ENCODE data around the gene TAS2R41. TPM values are rescaled to one million over a fixed set of nuclear protein-coding genes. Genes with fewer than 3 reads are reported as not detected.

The TAS2R41 gene
- total RNA-seq, 1 experiment from 2014 or later, result not detected

DNA sequence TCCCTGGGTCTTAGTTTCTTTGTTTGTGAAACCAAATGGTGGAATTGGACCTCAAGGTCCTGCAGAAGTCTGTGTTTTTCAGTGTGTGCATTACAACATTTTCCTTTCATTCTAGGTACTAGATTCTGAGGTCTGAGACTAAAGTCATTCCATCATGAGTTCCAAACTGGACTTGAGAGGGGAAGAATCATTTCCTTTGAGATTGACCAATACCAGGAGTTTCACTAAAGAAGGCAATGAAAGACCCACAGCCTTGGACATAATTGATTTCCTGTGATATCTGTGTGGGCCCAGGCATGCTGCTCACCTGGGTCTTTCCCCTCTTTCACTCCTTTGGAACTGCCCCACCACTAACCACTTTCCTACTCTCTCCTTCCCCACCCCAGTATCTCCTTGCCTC lies 18.2 kb downstream of the TAS2R41 start:
- POLR2A ChIA-PET (ENCODE audit: unreplicated experiment), result no interaction called here
- Histone ChIP-seq H3F3A (ENCODE audit: low read length, unreplicated experiment) (no peaks in the 10 kb centered on the region), H3K79me2 (ENCODE audit: low read length) (no peaks in the 10 kb centered on the region), H2AFZ (ENCODE audit: low read length) (no peak overlapping the region), H3K36me3 (ENCODE audit: low read depth, low read length) (no peaks in the 10 kb centered on the region), H3K9me3 (ENCODE audit: low read length) (no peaks in the 10 kb centered on the region), H3K4me1 (ENCODE audit: insufficient read depth, low read length) (no peaks in the 10 kb centered on the region), H4K20me1 (ENCODE audit: low read length) (no peaks in the 10 kb centered on the region), H3K27ac (ENCODE audit: low read length) (no peak overlapping the region), H3K27me3 (ENCODE audit: low read length) (no peaks in the 10 kb centered on the region), H3K4me2 (ENCODE audit: low read length) (no peak overlapping the region), H3K9me2 (replicated peaks; ENCODE audit: low read length) (no peaks in the 10 kb centered on the region), H3K9ac (ENCODE audit: low read length) (no peak overlapping the region), H3K4me3 (ENCODE audit: low read length) (no peak overlapping the region)
- ATAC-seq (no peak), DNase-seq (no peak)
- no peak for TF ChIP-seq EZH2 (IDR thresholded peaks at IDR 0.05; ENCODE audit: low read length, unreplicated experiment)
- no peak for TF ChIP-seq EZH2phosphoT487 (IDR thresholded peaks at IDR 0.05; ENCODE audit: borderline replicate concordance, low read length)
- TF ChIP-seq, protein P1, sequence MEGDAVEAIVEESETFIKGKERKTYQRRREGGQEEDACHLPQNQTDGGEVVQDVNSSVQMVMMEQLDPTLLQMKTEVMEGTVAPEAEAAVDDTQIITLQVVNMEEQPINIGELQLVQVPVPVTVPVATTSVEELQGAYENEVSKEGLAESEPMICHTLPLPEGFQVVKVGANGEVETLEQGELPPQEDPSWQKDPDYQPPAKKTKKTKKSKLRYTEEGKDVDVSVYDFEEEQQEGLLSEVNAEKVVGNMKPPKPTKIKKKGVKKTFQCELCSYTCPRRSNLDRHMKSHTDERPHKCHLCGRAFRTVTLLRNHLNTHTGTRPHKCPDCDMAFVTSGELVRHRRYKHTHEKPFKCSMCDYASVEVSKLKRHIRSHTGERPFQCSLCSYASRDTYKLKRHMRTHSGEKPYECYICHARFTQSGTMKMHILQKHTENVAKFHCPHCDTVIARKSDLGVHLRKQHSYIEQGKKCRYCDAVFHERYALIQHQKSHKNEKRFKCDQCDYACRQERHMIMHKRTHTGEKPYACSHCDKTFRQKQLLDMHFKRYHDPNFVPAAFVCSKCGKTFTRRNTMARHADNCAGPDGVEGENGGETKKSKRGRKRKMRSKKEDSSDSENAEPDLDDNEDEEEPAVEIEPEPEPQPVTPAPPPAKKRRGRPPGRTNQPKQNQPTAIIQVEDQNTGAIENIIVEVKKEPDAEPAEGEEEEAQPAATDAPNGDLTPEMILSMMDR (conservative IDR thresholded peaks at IDR 0.05; ENCODE audit: low read depth, low read length), result no peak
- CTCF ChIA-PET, result no interaction called here
- intact Hi-C loops (cut with micrococcal nuclease), result loop anchor here (10.0 kb wide), 1 partner anchor 181 kb away; the partner anchor contains the start of gene CLCN1
- BruUV-seq (replicated peaks), result no TSS peak

DNA sequence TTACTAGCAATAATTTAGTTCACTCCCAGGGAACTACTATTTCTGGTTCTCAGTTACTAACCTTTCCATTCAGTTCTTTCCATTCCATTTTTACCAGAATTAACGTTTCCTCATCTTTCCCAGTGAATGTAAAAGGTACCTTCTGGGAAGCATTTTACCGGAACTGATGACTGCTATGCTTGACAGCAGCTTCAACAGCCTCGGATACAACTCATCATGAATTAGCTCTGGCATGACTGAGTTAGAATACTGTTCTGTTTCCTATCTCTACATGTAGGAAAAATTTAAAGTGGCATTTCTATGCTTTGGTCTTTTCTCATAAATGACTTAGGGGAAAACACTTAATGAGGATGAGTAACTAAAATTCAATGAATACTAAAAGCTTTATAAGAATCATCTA lies 18.6 kb downstream of the TAS2R41 start:
- DNase-seq, result no peak
- Histone ChIP-seq H3K27me3 (ENCODE audit: low read length) (no peaks in the 10 kb centered on the region), H3K79me2 (ENCODE audit: low read length) (no peaks in the 10 kb centered on the region), H4K20me1 (ENCODE audit: low read length) (no peaks in the 10 kb centered on the region), H2AFZ (ENCODE audit: low read length) (no peak overlapping the region), H3K4me1 (ENCODE audit: insufficient read depth, low read length) (no peaks in the 10 kb centered on the region), H3K36me3 (ENCODE audit: low read depth, low read length) (no peaks in the 10 kb centered on the region), H3F3A (ENCODE audit: low read length, unreplicated experiment) (no peaks in the 10 kb centered on the region), H3K9me2 (replicated peaks; ENCODE audit: low read length) (no peaks in the 10 kb centered on the region), H3K9ac (ENCODE audit: low read length) (no peak overlapping the region), H3K27ac (ENCODE audit: low read length) (no peak overlapping the region), H3K4me2 (ENCODE audit: low read length) (no peak overlapping the region), H3K4me3 (ENCODE audit: low read length) (no peak overlapping the region), H3K9me3 (ENCODE audit: low read length) (no peaks in the 10 kb centered on the region)
- intact Hi-C loops (cut with micrococcal nuclease), result loop anchor here (10.0 kb wide), 1 partner anchor 181 kb away; the partner anchor contains the start of gene CLCN1
- POLR2A ChIA-PET (ENCODE audit: unreplicated experiment), result no interaction called here
- TF ChIP-seq, protein P1 (conservative IDR thresholded peaks at IDR 0.05; ENCODE audit: low read depth, low read length), result no peak
- TF ChIP-seq EZH2 (IDR thresholded peaks at IDR 0.05; ENCODE audit: low read length, unreplicated experiment) (no peak), EZH2phosphoT487 (IDR thresholded peaks at IDR 0.05; ENCODE audit: borderline replicate concordance, low read length) (no peak)
- CTCF ChIA-PET, result no interaction called here
- no peak for ATAC-seq
- BruUV-seq (replicated peaks), result no TSS peak

DNA sequence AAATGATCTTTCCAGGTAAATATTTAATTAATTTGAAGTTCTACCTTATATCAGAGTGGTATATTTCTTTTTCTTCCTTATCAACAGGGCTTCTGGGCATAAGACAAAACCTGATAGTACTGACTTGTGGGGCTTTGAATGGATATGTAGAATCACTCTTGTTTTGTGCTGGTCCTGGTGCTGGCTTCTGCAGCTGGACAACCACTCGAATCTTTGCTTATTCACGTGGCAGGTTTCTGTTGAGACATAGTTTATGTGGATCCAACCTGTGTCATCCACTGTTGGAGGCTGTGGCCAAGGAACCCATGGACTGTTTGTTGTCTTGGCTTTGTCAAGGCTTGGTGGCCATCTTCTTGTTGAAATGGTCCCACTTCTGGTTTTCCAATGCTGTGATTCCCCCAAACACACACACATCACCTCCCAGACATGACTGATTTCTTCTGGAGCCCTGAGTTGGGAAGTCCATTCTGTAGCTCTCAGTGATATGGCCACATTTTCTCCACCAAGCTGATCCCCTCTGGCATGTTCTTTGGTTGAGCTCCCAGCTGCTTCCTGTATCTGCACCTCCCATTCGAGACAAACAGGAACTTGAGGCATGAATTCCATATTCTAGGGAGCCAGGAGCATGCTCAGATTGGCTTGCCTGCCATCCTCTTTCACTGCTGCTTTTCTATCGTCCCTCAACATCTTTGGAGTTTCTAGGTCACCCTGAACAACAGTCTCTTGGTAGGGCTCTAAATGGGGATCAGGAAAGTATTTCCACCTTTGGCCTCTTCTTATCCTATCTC lies 19.5 kb downstream of the TAS2R41 start:
- Histone ChIP-seq H3K9me2 (replicated peaks; ENCODE audit: low read length) (no peaks in the 10 kb centered on the region), H3F3A (ENCODE audit: low read length, unreplicated experiment) (no peaks in the 10 kb centered on the region), H4K20me1 (ENCODE audit: low read length) (no peaks in the 10 kb centered on the region), H3K4me3 (ENCODE audit: low read length) (no peak overlapping the region), H2AFZ (ENCODE audit: low read length) (no peak overlapping the region), H3K27me3 (ENCODE audit: low read length) (no peaks in the 10 kb centered on the region), H3K4me1 (ENCODE audit: insufficient read depth, low read length) (no peaks in the 10 kb centered on the region), H3K36me3 (ENCODE audit: low read depth, low read length) (no peaks in the 10 kb centered on the region), H3K4me2 (ENCODE audit: low read length) (no peak overlapping the region), H3K9ac (ENCODE audit: low read length) (no peak overlapping the region), H3K79me2 (ENCODE audit: low read length) (no peaks in the 10 kb centered on the region), H3K9me3 (ENCODE audit: low read length) (no peaks in the 10 kb centered on the region), H3K27ac (ENCODE audit: low read length) (no peak overlapping the region)
- DNase-seq, result no peak
- BruUV-seq (replicated peaks), result no TSS peak
- no peak for ATAC-seq
- CTCF ChIA-PET, result no interaction called here
- POLR2A ChIA-PET (ENCODE audit: unreplicated experiment), result no interaction called here
- TF ChIP-seq EZH2 (IDR thresholded peaks at IDR 0.05; ENCODE audit: low read length, unreplicated experiment) (no peak), EZH2phosphoT487 (IDR thresholded peaks at IDR 0.05; ENCODE audit: borderline replicate concordance, low read length) (no peak)
- TF ChIP-seq, protein P1 (conservative IDR thresholded peaks at IDR 0.05; ENCODE audit: low read depth, low read length), result no peak
- intact Hi-C loops (cut with micrococcal nuclease), result loop anchor here (10.0 kb wide), 1 partner anchor 182 kb away; the partner anchor contains the start of gene CLCN1
